Glomerular visceral epithelial cell (primary cell): ENCODE data around the gene HOPX.
A peak's percentile ranks its signal among the peaks of the same experiment; 100 is the strongest.
"Not testable (repeated sequence)": the region's sequence is repeated elsewhere in the genome, so short reads cannot be mapped to it uniquely, and the experiment has no call there.

ENCODE experiments used
- DNase-seq: peaks from one replicate; pipeline ENCODE4 v3.0.0-alpha.2; 2016; ENCODE audit errors: extremely low spot score

The HOPX gene

DNA sequence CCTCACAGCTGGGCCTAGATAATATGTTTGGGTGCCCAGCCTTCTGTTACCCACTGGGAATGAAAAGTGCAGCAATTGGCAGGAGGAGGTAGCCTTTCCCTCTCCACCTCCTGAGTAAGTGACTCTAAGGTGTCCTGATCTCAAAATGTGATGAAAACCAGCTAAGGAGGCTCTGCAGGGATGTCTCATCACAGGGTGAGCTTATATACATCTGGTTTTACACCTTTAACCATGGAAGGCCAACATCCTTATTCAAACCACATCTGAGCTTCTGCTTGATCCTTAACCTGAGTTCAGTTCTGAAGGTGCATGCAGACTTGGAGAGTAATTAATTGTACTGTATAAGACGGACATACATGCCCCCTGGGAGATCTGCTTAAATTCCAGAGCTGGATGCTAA, 53.7 kb downstream of the HOPX start:
- no peak for DNase-seq

DNA sequence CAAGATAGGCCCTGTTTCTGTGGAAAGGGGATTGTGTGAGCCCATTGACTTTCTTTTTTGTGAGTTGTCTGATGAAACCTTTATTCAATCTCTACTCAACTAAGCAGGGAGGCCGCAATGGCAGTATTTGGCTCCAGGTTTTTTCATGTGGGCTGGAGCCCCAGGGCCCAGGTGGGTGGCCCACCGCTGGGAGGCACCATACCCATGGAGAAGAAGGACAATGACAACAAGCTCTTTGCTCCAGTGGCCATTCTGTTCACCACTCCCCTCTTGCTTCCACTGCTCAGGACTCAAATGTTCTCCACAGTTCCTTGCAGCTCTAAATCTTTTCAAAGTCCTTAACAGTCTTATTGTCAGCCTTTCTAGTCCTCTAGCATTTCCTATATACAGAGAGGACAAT, 54.1 kb downstream of the HOPX start:
- no peak for DNase-seq

DNA sequence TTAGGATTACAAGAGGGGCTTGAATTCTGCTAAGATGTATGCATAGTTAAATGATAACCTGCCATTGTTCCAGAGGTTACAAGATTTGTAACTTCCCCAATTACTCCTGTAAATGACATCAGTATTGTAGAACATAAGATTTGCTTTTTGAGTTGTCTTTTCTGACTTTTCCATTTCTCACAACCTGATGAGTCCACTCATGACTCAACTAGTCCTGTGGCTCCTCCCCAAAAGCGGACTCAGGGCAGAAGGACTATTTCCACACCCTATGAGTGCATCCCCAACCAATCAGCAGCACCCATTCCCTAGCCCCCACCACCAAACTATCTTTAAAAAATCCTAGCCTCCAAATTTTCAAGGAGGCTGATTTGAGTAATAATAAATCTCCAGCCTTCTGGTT, 54.7 kb downstream of the HOPX start:
- DNase-seq, result no peak

DNA sequence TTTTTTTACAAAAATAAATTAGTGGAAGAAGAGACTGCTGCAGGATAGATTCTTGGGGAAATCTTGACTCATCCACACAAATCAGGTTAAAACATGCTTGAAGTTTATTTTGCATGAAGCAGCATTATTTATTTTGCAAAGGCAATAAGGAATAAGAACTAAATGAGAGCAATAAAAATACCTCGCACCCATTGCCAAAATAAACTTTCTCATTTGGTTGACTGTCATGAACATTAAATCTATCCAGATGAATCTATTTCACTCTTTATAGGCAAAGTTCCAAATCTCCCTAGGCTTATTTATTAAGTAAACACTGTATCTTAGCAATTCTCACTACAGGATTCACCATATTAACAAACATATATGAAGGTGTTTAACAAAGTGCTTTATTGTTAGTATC, 58.9 kb downstream of the HOPX start:
- DNase-seq, result no peak

DNA sequence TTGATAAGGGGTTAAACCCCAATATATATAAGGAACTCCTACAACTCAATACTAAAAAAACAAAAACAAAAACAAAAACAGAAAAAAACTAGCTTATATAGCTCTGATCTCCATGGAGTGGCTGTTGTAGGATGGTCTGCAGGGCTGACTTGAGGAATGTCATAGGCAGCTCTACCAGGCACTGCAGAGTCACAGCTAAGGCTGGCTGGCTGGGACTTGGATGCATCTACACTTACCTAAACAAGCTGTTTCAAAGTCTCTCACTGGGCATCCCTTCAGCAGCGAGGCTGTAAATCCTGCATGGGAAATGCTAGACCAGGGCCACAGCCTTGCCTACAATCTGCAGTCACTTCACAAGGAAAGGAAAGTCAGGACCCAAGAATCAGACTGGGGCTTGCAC, 61.3 kb downstream of the HOPX start:
- no peak for DNase-seq

DNA sequence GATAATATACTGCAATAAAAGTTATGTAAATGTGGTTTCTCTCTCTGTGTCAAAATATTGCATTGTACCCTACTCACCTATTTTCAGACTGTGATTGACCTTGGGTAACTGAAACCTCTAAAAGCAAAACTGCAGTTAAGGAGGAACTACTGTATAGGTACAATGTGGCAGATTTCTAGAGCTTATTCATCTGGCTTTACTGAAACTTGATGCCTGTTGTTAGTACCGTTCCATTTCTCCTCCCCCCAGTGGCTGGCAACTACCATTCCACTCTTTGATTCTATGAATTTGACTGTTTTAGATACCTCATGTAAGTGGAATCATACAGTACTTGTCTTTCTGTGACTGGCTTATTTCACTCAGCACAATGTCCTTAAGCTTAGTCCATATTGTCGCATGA, 61.9 kb downstream of the HOPX start:
- no peak for DNase-seq

DNA sequence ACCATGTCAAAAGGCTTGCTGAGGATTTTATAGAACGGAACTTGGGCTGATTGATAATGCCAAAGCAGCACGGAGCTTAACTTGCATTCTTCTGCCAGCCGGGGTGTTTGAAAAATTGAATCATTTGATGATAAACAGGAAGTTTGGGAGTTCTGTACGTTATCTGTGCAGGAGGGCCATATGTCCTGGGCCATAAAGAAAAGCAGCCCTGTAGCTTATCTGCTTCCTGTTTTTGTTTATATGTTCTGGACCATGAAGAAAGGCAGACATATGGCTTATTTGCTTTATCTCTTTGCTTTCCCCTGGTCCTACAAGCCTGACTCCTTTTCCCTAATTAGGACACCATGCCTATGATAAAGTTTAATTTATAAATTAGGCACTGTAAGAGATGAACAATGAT, 62.4 kb downstream of the HOPX start:
- no peak for DNase-seq

DNA sequence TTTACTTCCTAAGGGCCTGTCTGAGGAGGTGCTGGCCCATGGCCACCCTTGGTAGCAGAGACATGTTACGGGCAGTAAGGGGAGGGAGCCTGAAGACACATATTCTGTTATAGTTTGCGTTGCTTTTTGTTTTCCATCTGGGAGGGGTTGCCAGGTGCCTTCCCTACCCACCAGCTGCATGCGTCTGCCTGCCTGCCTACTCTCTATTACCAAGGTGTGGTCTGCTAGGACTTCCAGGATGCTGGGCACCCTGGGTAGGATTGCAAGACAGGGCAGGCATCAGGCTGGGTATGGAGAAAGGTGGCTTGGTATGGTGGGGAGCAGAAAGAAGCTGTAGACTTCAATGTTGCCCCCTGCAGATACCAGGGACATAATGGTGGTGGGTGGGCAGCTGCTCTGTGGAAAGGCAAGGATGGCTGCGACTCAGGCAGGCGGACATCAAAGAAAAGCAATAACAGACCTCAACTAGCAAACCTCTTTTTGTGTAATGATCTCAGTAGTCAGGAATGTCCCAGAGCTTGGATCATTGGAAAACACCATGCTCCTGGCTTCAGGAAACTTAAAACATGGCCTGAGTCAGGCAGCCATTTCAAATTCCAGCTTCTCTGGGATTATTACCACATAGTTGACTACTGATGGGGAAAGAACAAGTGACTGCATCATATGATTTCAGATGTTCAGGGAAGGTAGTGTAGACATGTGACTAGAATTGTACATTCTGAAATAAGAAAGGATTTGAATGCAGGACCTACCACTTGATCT, 67.8 kb downstream of the HOPX start:
- DNase-seq, result peak; percentile 87

DNA sequence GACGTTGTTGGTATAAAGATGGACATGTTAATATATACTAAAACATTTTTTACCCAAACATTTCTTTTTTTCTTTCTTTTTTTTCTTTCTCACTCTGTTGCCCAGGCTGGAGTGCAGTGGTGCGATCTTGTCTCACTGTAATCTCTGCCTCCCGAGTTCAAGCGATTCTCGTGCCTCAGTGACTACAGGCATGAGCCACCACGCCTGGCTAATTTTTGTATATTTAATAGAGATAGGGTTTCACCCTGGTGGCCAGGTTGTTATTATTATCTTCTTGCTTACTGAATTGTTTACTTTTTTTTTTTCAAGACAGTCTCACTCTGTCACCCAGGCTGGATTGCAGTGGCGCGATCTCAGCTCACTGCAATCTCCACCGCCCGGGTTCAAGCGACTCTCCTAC, 68.8 kb downstream of the HOPX start:
- DNase-seq, result peak; percentile 13

DNA sequence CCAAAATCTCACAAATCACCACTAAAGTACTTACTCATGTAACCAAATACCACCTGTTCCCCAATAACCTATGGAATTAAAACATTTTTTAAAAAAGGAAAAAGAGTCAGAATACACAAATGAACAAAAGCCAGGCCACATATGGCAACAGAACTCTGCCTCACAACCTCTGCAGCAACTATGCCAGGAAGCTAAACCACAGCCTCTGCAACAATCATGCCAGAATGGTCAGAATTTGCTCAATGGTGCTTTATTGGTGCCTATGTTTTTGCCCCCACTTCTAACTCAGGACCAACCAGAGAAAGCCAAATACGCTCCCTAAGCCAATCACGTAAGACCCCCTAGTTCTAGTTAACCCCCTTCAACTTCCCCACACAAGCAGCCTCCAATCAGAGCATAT, 69.6 kb downstream of the HOPX start:
- peak; percentile 12 for DNase-seq

DNA sequence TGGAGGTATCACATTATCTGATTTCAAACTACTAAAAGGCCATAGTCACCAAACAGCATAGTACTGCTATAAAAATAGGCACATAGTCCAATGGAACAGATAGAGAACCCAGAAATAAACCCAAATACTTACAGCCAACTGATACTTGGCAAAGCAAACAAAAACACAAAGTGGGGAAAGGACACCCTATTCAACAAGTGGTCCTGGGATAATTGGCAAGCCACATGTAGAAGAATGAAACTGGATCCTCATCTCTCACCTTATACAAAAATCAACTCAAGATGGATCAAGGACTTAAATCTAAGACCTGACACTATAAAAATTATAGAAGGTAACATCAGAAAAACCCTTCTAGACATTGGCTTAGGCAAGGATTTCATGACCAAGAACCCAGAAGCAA, 70.9 kb downstream of the HOPX start:
- DNase-seq, result not testable (repeated sequence)

DNA sequence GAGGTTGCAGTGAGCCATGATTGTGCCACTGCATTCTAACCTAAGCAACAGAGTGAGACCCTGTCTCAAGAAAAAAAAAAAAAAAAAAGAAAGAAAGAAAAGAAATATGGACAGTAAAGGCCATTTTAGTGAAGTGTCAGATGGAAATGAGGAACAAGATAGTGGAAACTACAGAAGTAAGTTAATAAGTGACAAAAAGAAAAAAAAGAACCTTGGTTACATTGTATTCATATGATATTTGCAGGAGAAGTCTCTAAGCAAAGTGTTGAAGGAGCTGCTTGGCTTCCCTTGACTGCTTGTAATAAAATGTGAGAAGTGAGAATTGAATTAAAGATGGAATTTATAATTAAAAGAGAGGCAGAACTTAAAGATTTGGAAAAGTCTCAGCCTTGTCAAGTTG, 73.2 kb downstream of the HOPX start:
- no peak for DNase-seq

DNA sequence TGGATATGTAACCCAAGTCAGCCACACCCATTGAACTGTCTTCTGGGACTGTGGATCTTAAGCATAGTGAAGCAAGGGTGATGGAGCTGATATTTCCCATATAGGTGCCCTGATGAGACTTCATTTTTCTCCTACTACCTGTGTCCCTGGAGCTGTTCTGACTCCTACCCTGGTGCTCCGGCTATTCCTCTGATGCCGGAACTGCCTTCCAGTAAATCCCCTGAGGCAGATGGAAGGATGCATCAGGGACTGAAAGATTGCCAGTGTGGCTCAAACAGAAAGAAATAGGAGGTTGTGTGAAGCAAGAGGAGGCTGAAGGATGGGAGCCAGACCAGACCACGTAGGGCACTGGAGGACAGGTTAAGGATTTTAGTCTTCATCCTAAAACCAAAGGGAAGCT, 74.7 kb downstream of the HOPX start:
- DNase-seq, result no peak

DNA sequence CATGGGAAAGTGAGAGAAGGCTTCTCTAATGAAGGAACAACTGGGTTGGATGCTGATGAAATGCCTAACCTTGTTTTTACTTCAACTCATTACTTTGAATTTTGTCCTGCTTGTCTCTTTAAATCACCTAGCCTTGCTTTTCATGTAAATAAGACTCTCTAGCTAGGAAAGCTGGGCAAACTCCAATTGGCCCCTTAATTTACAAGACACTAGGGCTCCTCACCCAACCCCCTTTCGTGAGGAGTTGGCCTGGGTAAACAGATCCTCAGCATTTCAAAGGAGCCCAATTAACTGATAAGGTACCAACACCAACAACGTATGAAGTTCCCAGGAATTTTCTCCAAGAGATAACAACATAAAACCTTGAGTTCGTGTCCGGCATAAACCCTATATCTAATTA, 75.6 kb downstream of the HOPX start:
- not testable (repeated sequence) for DNase-seq

DNA sequence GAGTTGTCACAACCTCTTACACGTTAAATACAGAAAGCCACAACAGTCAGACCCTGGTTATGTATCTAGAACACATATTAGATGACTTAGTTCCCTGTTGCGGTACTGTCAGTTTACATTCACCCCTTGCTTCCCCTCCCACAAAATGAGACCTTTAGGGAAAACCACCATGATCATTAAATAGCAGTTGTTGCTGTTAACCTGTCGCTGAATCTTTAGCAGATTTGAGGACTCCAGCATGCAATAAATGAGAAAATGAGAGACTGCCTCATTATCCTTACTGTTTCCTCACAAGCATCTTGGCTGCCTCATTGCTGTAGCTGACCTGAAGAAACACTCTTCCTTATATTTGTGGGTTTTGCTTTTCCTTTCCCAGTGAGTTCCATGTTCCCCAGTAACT, 77.8 kb downstream of the HOPX start:
- no peak for DNase-seq
